GM12878 (cell line): ENCODE measurements around the gene YTHDF1. TPM values are rescaled to one million over a fixed set of nuclear protein-coding genes. Genes with fewer than 3 reads are reported as not detected.
A peak's percentile ranks its signal among the peaks of the same experiment; 100 is the strongest.

Experiments used
- ATAC-seq: fragments of 200-7000 bp; cut with Tn5 transposase; 3 replicates; pipeline ENCODE4 v1.9.1; 2020; ENCODE audit warnings: mild to moderate bottlenecking, moderate library complexity
- BruUV-seq: library from RNA; stranded (reverse); fragments of 400-500 nt; replicated peaks from 2 replicates; lab custom pipeline; 2021; lab: Mats Ljungman, UMichigan
- CTCF ChIA-PET: fragments of 300-600 bp; sonication (Branson Sonifier 250); formaldehyde crosslinking; extraction: SDS; loops from one replicate; lab custom pipeline; 2021; ENCODE audit warnings: inconsistent platforms; lab: Yijun Ruan, JAX
- POLR2A ChIA-PET: fragments of 350-600 bp; formaldehyde crosslinking; extraction: SDS; loops from one replicate; lab custom pipeline; 2021; ENCODE audit warnings: inconsistent platforms; lab: Charles Lee
- RAD21 ChIA-PET: fragments of 300-600 bp; sonication (Branson Sonifier 250); formaldehyde crosslinking; loops from one replicate; lab custom pipeline; 2023; ENCODE audit warnings: antibody characterized with exemption; ENCODE audit not compliant: unreplicated experiment; lab: Charles Lee
- SMC1A ChIA-PET: fragments of 300-600 bp; sonication (Branson Sonifier 250); formaldehyde crosslinking; loops from one replicate; lab custom pipeline; 2023; ENCODE audit not compliant: unreplicated experiment, uncharacterized antibody; lab: Charles Lee
- DNase-seq: peaks from one replicate; pipeline ENCODE4 v3.0.0-alpha.2; 2011; ENCODE audit warnings: low read depth, low spot score
- FAIRE-seq: peaks from 3 replicates; lab custom pipeline; 2011; peaks lifted over from hg19 to GRCh38; lab: Jason Lieb, UNC
- H2AFZ ChIP-seq: 2 replicates; pipeline ENCODE4 v1.6.0; 2011; ENCODE audit warnings: low read depth, low read length, control low read depth; ENCODE audit not compliant: control insufficient read depth
- H3K27ac ChIP-seq: 2 replicates; pipeline ENCODE4 v1.5.1; 2011; ENCODE audit warnings: control low read depth; ENCODE audit not compliant: control insufficient read depth, insufficient read depth
- H3K27me3 ChIP-seq, 2 experiments: replicated peaks in 1 of 2; 2 replicates each; pipeline versions ENCODE4 v1.6.0 to v1.6.1; 2011; ENCODE audit warnings: low read length in 1 of 2; ENCODE audit not compliant: control insufficient read depth in 2 of 2, insufficient read depth in 2 of 2
- H3K36me3 ChIP-seq, 2 experiments: 2 replicates each; pipeline ENCODE4 v1.5.1; 2011; ENCODE audit warnings: low read length in 1 of 2; ENCODE audit not compliant: control insufficient read depth in 2 of 2, insufficient read depth in 2 of 2
- H3K4me1 ChIP-seq: 2 replicates; pipeline ENCODE4 v1.6.1; 2011; ENCODE audit warnings: mild to moderate bottlenecking, low read length, moderate library complexity, mixed read lengths; ENCODE audit not compliant: control insufficient read depth, insufficient read depth
- H3K4me2 ChIP-seq: 2 replicates; pipeline ENCODE4 v1.6.0; 2011; ENCODE audit warnings: control low read depth; ENCODE audit not compliant: control insufficient read depth, insufficient read depth
- H3K4me3 ChIP-seq: fragments of 200-600 bp; sonication (generic); 2 replicates; pipeline ENCODE4 v1.5.1; 2016
- H3K79me2 ChIP-seq: 2 replicates; pipeline ENCODE4 v1.6.0; 2011; ENCODE audit warnings: low read length; ENCODE audit not compliant: control insufficient read depth, insufficient read depth
- H3K9ac ChIP-seq: 2 replicates; pipeline ENCODE4 v1.8.0; 2011; ENCODE audit warnings: low read length, control low read depth, mixed read lengths; ENCODE audit not compliant: control insufficient read depth, insufficient read depth
- H3K9me3 ChIP-seq: replicated peaks from 3 replicates; pipeline ENCODE4 v1.5.1; 2011; ENCODE audit warnings: mild to moderate bottlenecking, low read length; ENCODE audit not compliant: control insufficient read depth, insufficient read depth
- H4K20me1 ChIP-seq: 2 replicates; pipeline ENCODE4 v1.6.0; 2011; ENCODE audit not compliant: control insufficient read depth, insufficient read depth
- E2F8 ChIP-seq: fragments of 450-650 bp; IDR thresholded peaks from 2 replicates; pipeline ENCODE4 v1.6.1; 2018; ENCODE audit warnings: mild to moderate bottlenecking, low read depth, moderate library complexity; ENCODE audit not compliant: partially characterized antibody
- JUNB ChIP-seq: IDR thresholded peaks from 2 replicates; pipeline ENCODE4 v1.6.1; 2016; ENCODE audit warnings: antibody characterized with exemption, mild to moderate bottlenecking
- KDM1A ChIP-seq: fragments of 200-600 bp; sonication (generic); IDR thresholded peaks from 2 replicates; pipeline ENCODE4 v1.6.1; 2016; ENCODE audit warnings: borderline replicate concordance
- POLR2AphosphoS2 ChIP-seq: IDR thresholded peaks from 2 replicates; pipeline ENCODE4 v1.6.1; 2011; ENCODE audit warnings: low read depth, mild to moderate bottlenecking, low read length, improper control_type of control experiment, moderate library complexity
- RUNX3 ChIP-seq: IDR thresholded peaks from 2 replicates; pipeline ENCODE4 v1.6.1; 2012; ENCODE audit warnings: low read length, inconsistent platforms
- SMAD5 ChIP-seq: IDR thresholded peaks from 2 replicates; pipeline ENCODE4 v1.6.1; 2016; ENCODE audit warnings: antibody characterized with exemption, low read depth
- SMC3 ChIP-seq: IDR thresholded peaks from 2 replicates; pipeline ENCODE4 v1.6.1; 2011; ENCODE audit warnings: low read length, improper control_type of control experiment, borderline replicate concordance
- USF1 ChIP-seq: IDR thresholded peaks from 2 replicates; pipeline ENCODE4 v1.6.1; 2011; ENCODE audit warnings: borderline replicate concordance, low read depth, mild to moderate bottlenecking, moderate library complexity, mixed read lengths, low read length; ENCODE audit not compliant: insufficient read depth; ENCODE audit errors: extremely low read length
- YY1 ChIP-seq: IDR thresholded peaks from 2 replicates; pipeline ENCODE4 v1.6.1; 2011; ENCODE audit warnings: low read depth, mild to moderate bottlenecking, low read length
- ZSCAN29 ChIP-seq: fragments of 450-650 bp; IDR thresholded peaks from 2 replicates; pipeline ENCODE4 v1.6.1; 2017; ENCODE audit warnings: mild to moderate bottlenecking, moderate library complexity
- WGBS: methylation state at CpG from one replicate; pipeline ENCODE4 v1.1.6; 2016; ENCODE audit warnings: low lambda C conversion rate; ENCODE audit not compliant: insufficient replicate concordance, insufficient coverage; ENCODE audit errors: missing lambda C conversion rate; 5-methylcytosine and 5-hydroxymethylcytosine counted together
- in situ Hi-C: fragments of 300-500 bp; cut with MboI; formaldehyde crosslinking; loops from 9 replicates; pipeline ENCODE4 v1.14.3; 2018; ENCODE audit warnings: mixed read lengths
- intact Hi-C: fragments of 100-400 bp; cut with micrococcal nuclease; formaldehyde crosslinking; loops from one replicate; pipeline ENCODE4 v1.14.2; 2022; ENCODE audit not compliant: unreplicated experiment
- polyA plus RNA-seq, 11 experiments: library from polyadenylated mRNA; depleted of rRNA in 4 of 11; unstranded in 6 of 11; stranded (reverse) in 5 of 11; fragments of >200 nt; fragmentation: Nextera tagmentation in 4 of 11; fragmentation: Illumina TruSeq in 1 of 11; extraction: Ambion mirVana in 4 of 11; extraction: Trizol in 1 of 11; gene quantifications; 1 replicate in 1 of 11; 2 replicates in 10 of 11; pipeline versions ENCODE4 v1.2.1 to v1.2.3, GENCODE V29; 2011 to 2016; ENCODE audit warnings: inconsistent platforms in 2 of 11, missing spikeins in 2 of 11, low read depth in 1 of 11
- total RNA-seq, 4 experiments: library from RNA; depleted of rRNA in 3 of 4; stranded (reverse); fragments of >200 nt in 3 of 4; fragmentation: Illumina TruSeq in 1 of 4; extraction: Trizol in 1 of 4; gene quantifications; 2 replicates each; pipeline versions ENCODE4 v1.2.1 to v1.2.3, GENCODE V29; 2013 to 2021

The YTHDF1 gene
- total and polyA plus RNA-seq, 10 of the 15 experiments (the other 5 are each of a cell fraction or from before 2014, with no cell fraction given) = 4.6 to 37.8 (median 20.5) TPM

GRCh38 chr20:63178889-63179686 lies 36.8 kb downstream of the YTHDF1 start (continued):
- TF ChIP-seq USF1 (no peak), YY1 (peak; percentile 80), SMC3 (peak; percentile 71; the same call in 1 of the 2 replicates), RUNX3 (peak; percentile 58)

- ATAC-seq (no peak), DNase-seq (no peak), FAIRE-seq (no peak)
- Histone ChIP-seq H3K36me3 (no peaks in the 10 kb centered on the region), H3K27me3 (peaks cover 17 to 19% of the 10 kb centered on the region in 2 experiments), H3K79me2 (no peaks in the 10 kb centered on the region), H3K27ac (no peak overlapping the region), H3K9ac (no peak overlapping the region), H3K4me1 (no peaks in the 10 kb centered on the region), H2AFZ (no peak overlapping the region), H3K4me3 (no peak overlapping the region), H4K20me1 (no peaks in the 10 kb centered on the region), H3K4me2 (no peak overlapping the region), H3K9me3 (no peaks in the 10 kb centered on the region)
- BruUV-seq = no TSS peak
- ChIA-PET CTCF (interaction anchor here (1.6 kb wide), 1 partner anchor 122 kb away, joined by 8 read pairs; no protein-coding TSS in a partner anchor), SMC1A (no interaction called here), RAD21 (no interaction called here), POLR2A (no interaction called here)
- 13% methylated on average over 16 of the region's 49 CpGs for WGBS
- TF ChIP-seq POLR2AphosphoS2 = no peak
- no peak for TF ChIP-seq ZSCAN29
- TF ChIP-seq KDM1A = no peak
- TF ChIP-seq SMAD5 = no peak
- no peak for TF ChIP-seq YY1
- no peak for TF ChIP-seq E2F8
- TF ChIP-seq JUNB = no peak
- in situ Hi-C loops = no loop called here
- intact Hi-C loops = loop anchor here (2.0 kb wide), 1 partner anchor 122 kb away; no protein-coding TSS in a partner anchor
These were observed 37.5 kb downstream of the YTHDF1 start for GRCh38 chr20:63178446-63178820.
